SK-MEL-5 (cell line): ENCODE results near the gene HIC1. TPM values are rescaled to one million over a fixed set of nuclear protein-coding genes. Genes with fewer than 3 reads are reported as not detected.

ENCODE experiments used
- DNase-seq: peaks from one replicate; pipeline ENCODE4 v3.0.0-alpha.2; 2016; ENCODE audit warnings: low read depth, low spot score
- in situ Hi-C: cut with HindIII; loops from 2 replicates; pipeline ENCODE4 v1.10.0; 2016; ENCODE audit warnings: low sequenced_read_pairs, high pct_unique_total_duplicates, low pct_unique_long_range_greater_than_20kb
- total RNA-seq: library from RNA; depleted of rRNA; stranded (reverse); fragments of >200 nt; shearing (Covaris generic); gene quantifications from 2 replicates; pipeline ENCODE4 v1.2.3, GENCODE V29; 2014

The HIC1 gene
- total RNA-seq, 1 experiment from 2014 or later = 0.69 TPM

- DNase-seq = peak; percentile 68
- in situ Hi-C loops = no loop called here
Observed at GRCh38 chr17:2064980-2065785, 10.3 kb downstream of the HIC1 start.

DNA sequence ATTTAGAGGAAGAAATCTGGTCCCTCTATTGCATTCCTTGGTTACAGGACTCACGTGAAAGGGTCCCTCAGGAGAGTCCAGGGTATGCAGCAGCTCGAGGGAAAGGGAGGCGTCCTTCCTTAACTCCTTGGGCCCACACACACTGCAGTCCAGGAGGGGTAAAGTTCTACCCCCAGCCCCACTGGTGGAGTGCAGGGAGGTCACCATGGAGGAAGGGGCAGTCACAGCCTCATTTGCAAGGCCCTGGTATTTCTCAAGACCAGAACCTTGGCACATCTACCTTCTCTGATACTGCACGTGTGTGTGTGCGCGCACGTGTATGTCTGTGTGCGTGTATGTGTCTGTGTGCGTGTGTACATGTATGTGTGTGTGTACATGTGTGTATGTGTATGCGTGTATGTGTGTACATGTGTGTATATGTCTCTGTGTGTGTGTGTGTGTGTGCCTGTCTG is 11.1 kb downstream of the HIC1 start:
- DNase-seq = no peak
- in situ Hi-C loops = no loop called here

DNA sequence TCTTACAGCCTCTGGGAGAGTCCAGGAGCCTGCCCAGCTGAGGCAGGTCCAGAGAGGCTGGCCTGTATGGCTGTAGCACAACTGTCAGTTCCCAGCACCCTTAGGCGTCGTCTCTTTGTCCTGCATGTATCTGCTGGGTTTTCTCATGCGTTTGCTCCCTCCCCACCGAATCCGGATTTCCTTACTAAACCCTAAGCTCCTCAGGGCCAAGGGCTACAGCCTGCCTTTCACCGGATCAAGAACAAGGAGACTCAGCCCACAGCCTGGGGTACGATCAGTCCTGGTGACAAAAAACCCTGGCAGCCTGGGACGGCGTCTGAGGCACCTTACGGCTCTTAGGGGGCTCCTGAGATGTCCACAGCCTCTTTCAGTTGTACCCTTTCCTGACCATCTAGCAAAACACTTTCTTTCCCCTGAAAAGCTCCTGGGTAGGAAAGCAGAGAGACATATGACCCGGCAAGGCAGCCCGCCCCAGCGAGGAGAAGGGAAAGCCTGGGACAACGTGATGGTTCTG is 12.2 kb downstream of the HIC1 start:
- in situ Hi-C loops = no loop called here
- no peak for DNase-seq

GRCh38 chr17:2067608-2068024 is 12.7 kb downstream of the HIC1 start:
- in situ Hi-C loops = no loop called here
- DNase-seq = no peak

DNA sequence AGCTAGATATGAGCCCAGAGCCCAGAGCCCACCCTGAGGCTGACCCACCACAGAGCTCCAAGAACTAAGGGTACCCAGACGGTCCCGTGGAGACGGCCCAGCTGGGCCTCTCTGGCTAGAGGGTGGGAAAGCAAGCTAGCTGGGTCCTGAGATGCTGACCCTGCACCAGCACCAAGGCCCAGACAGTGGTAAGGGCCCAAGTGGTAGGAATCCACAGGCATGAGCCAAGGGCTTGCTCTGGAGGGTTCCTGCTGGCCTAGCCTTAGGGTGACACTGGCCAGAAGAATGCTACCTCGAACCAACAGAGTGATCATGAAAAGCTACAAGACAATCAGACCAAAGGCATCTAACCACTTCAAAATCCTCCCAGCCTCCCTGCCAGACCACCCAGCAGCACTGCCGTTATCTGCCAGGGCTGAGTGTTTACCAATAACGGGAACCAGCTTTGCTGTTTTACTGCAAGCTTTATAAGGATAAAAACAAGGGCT is 13.2 kb downstream of the HIC1 start:
- in situ Hi-C loops = no loop called here

GRCh38 chr17:2068519-2069051 is 13.7 kb downstream of the HIC1 start:
- no peak for DNase-seq
- in situ Hi-C loops = no loop called here

More for the DNA sequence above, 13.2 kb downstream of the HIC1 start:
- DNase-seq = no peak

- no peak for DNase-seq
- in situ Hi-C loops = no loop called here
Observed at GRCh38 chr17:2070241-2071023, 15.5 kb downstream of the HIC1 start.

GRCh38 chr17:2071024-2071385 is 16.1 kb downstream of the HIC1 start:
- DNase-seq = no peak
- in situ Hi-C loops = no loop called here

DNA sequence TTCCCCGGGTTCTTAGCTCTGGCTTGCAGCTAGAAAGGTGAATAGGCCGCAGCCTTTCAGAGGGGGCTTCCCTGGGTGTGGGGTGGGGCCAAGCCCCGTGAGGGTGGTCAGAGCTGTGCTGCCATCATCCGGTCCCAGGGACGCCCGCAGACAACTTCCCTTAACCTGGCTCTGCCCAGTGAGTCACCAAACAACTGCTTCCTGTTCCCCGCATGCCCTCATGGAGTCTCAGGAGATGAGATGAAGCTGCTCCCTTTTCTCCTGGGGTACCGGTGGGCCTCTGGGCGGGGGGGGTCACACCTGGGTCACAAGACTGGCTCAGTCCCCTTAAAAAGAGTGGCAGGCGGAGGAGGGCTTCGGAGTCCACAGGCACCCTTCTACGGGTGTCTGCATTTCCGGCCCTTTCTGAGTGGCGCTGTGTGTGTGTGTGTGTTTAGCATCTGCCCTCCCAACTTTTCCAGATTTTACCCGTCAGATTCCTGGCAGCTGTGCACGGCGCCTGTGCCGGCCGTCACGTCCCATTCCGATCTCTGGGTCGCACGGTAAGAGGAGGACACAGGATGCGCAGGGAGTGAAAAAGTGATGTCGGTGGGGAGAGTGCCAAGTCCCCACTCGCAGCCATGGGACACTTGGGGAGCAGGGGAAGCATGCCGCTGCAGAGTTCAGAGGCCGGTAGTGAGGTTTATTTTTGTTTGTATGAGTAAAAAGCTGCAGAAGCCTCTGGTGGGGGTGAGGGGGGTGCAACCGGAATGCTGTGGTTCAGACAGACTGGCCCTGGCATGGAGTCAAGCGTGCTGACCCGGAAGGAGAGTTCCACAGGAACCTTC is 16.8 kb downstream of the HIC1 start:
- DNase-seq = no peak
- in situ Hi-C loops = no loop called here

DNA sequence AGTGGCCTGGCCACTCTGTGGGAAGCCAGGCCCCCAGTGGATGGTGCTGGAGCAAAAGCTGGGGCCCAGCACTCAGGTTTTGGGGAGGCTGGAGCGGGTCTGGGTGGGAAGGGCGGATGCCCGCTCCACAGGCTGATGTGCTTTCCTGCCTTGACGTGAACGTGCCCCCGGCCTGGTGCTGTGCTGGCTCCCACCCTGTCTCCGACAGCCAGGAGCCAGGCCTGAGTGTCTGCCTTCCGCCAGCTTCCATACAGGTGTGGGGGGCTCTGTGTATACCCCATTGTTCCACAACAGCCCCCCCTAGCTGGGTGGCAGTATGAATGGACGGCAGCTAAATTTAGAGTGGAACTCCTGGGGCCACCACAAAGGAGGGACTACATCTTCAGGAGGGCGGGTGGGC is 20.0 kb downstream of the HIC1 start:
- in situ Hi-C loops = no loop called here
- no peak for DNase-seq

DNA sequence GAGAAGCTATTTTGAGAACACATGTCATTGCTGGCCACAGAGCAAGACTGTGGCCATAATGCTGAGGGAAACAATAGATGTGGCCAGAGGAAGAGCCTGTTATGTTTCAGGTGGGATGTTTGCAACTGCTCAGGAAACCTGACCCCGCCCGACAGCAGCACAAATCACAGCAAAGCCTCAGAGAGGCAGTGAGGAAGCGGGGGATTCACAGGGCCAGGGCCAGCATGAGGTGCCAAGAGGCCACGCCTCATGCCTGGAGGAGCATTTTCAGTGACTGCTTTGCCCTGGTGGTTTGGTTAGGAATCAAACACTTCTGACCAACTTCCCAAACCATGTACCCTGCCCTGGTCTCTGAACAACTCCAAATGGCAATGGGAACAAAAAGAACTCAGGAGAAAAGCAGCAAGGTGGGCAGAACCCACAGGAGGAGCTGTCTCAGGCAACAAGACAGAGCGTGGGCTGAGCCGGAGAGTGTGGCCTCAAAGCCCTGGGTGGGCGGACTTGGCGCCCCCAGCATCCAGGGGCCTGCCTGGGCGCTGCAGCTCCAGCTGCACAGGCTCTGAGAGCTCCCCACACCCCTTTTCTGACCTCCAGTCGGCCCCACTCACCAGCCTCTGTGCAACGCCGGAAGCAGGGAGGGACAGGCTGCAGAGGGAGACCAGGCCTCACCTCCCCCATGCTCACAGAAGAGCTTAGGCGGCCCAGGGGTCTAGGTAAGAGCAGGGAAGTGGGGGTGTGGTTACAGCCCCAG is 20.6 kb downstream of the HIC1 start:
- DNase-seq = no peak
- in situ Hi-C loops = no loop called here

GRCh38 chr17:2076087-2076984 is 21.4 kb downstream of the HIC1 start:
- in situ Hi-C loops = no loop called here
- no peak for DNase-seq

GRCh38 chr17:2077040-2077439 is 22.1 kb downstream of the HIC1 start:
- in situ Hi-C loops = no loop called here
- no peak for DNase-seq

DNA sequence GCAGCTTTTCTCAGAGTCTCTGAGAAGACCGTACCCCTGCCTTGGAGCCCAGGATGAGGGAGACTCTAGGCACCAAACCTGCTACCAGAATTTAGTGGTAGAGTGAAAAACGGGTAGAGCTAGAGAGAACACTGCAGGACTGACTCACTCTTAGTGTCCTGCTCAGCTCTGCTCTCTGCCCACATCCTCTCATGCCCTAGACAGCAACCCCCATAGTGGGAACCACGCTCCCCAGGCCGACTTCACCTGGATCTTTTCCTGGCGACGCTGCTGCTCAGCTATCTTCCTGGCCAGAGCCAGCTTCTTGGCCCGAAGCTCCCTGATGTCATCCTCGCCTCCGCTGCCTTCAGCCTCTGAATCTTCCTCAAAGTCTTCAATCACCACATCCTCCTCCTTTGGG is 26.7 kb downstream of the HIC1 start:
- no peak for DNase-seq
- in situ Hi-C loops = no loop called here

DNA sequence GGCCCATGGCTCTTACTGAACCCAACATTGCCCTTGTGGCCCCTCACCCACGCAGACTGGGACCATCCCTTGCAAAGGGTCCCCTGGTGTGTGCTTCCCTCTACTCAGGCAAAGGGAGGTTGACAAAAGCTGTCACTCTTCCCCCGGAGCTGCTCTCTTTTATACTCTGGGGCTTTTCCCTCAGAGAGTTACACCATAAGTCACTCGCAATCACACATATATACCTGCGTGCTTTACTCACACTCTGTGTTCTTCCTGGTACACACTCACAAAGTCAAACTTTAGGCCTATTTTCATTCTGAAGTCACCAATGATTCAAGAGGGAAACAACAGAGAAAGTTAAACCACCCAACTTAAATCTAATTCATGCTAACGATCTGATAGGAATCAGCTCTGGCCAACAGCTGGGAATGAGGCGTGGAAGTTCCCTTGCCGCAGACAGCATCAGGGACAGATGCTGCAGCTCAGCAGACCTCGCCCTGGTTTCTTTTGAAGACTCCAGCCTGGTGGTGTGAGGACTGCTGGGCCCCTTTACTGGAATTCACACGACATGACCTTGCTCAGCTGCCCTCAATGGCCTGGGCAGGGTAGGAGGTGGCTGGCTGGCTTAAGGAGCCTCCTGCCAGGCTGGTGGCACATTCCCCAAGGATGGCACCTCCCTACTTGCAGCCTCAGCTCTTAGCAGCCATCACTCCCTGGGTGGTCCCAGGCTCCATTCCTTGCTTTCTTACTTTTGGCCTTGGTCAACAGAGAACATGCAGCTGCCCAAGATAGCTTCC is 27.3 kb downstream of the HIC1 start:
- in situ Hi-C loops = no loop called here
- no peak for DNase-seq
